Esophagus (tissue), 2 donors: ENCODE results near the gene HTR3C. TPM values are rescaled to one million over a fixed set of nuclear protein-coding genes. Genes with fewer than 3 reads are reported as not detected.
"Not testable (repeated sequence)": the region's sequence is repeated elsewhere in the genome, so short reads cannot be mapped to it uniquely, and the experiment has no call there.

Source experiments
- H3K27ac ChIP-seq, 2 donors: one replicate each; pipeline ENCODE4 v1.5.1; 2013; ENCODE audit warnings: low read depth in 2 of 2, mild to moderate bottlenecking in 2 of 2, inconsistent platforms in 1 of 2, low read length in 1 of 2, moderate library complexity in 1 of 2
- H3K27me3 ChIP-seq, 2 donors: one replicate each; pipeline ENCODE4 v1.6.1; 2013; ENCODE audit warnings: low read length in 2 of 2, control low read depth in 1 of 2, mild to moderate bottlenecking in 1 of 2; ENCODE audit not compliant: insufficient read depth in 2 of 2, control insufficient read depth in 1 of 2
- H3K36me3 ChIP-seq, 2 donors: one replicate each; pipeline ENCODE4 v1.6.1; 2013; ENCODE audit warnings: low read length in 1 of 2; ENCODE audit not compliant: control insufficient read depth in 2 of 2, insufficient read depth in 2 of 2
- H3K4me1 ChIP-seq, 2 donors: one replicate each; pipeline ENCODE4 v1.6.1; 2013; ENCODE audit warnings: low read length in 1 of 2; ENCODE audit not compliant: control insufficient read depth in 2 of 2, insufficient read depth in 2 of 2
- H3K4me3 ChIP-seq, 2 donors: one replicate each; pipeline ENCODE4 v1.5.1; 2013; ENCODE audit warnings: low read length in 2 of 2, mild to moderate bottlenecking in 2 of 2, low read depth in 1 of 2, moderate library complexity in 1 of 2
- H3K9me3 ChIP-seq, 2 donors: one replicate each; pipeline ENCODE4 v1.6.1; 2013; ENCODE audit warnings: mild to moderate bottlenecking in 2 of 2, low read depth in 1 of 2, low read length in 1 of 2, moderate library complexity in 1 of 2; ENCODE audit not compliant: control insufficient read depth in 2 of 2, insufficient read depth in 1 of 2
- WGBS, 2 donors: extraction: QIAGEN DNeasy Blood & Tissue Kit; methylation state at CpG; one replicate each; pipeline ENCODE4 v1.1.7; 2013; 5-methylcytosine and 5-hydroxymethylcytosine counted together
- polyA plus RNA-seq, 2 donors: library from polyadenylated mRNA; stranded (reverse); fragments of 200-250 nt; gene quantifications; one replicate each; pipeline ENCODE4 v1.2.3, GENCODE V29; 2013
- donor health status: healthy with polysubstance abuse.
- donor health status: Bipolar disorder and iron deficiency.

HTR3C gene
- polyA plus RNA-seq, 2 donors, result not detected

- Histone ChIP-seq H3K9me3 (no peaks in the 10 kb centered on the region), H3K36me3 (peaks cover 0 to 3% of the 10 kb centered on the region in 2 donors), H3K4me1 (no peaks in the 10 kb centered on the region), H3K4me3 (peak overlapping the region in 1 of 2 donors; percentile 29), H3K27ac (no peak overlapping the region), H3K27me3 (no peaks in the 10 kb centered on the region)
- 61 to 70% methylated on average over 10 of the region's 10 CpGs for WGBS, 2 donors
These were observed 37.3 kb upstream of the HTR3C start for GRCh38 chr3:184015381-184016019.

GRCh38 chr3:184016169-184016570, 36.7 kb upstream of the HTR3C start:
- 46 to 59% methylated on average over 5 of the region's 5 CpGs for WGBS, 2 donors
- Histone ChIP-seq H3K27ac (peak overlapping the region in 1 of 2 donors; percentile 7), H3K27me3 (no peaks in the 10 kb centered on the region), H3K36me3 (no peaks in the 10 kb centered on the region), H3K4me3 (peak overlapping the region in 1 of 2 donors; percentile 94), H3K4me1 (no peaks in the 10 kb centered on the region), H3K9me3 (no peaks in the 10 kb centered on the region)

- Histone ChIP-seq H3K27me3 (no peaks in the 10 kb centered on the region), H3K4me1 (no peaks in the 10 kb centered on the region), H3K4me3 (peak overlapping the region; percentile 87 to 94), H3K9me3 (no peaks in the 10 kb centered on the region), H3K36me3 (no peaks in the 10 kb centered on the region), H3K27ac (peak overlapping the region; percentile 69 to 73)
- WGBS, 2 donors, result 5 to 12% methylated on average over 57 of the region's 57 CpGs
These were observed 35.8 kb upstream of the HTR3C start for GRCh38 chr3:184016811-184017671.

- Histone ChIP-seq H3K4me3 (peak within 1 kb of the TSS; percentile 87 to 94), H3K36me3 (no peaks in the 10 kb centered on the region), H3K27ac (peak within 1 kb of the TSS; percentile 69 to 75), H3K9me3 (no peaks in the 10 kb centered on the region), H3K27me3 (no peaks in the 10 kb centered on the region), H3K4me1 (no peaks in the 10 kb centered on the region)
- 0% methylated on average over 55 of the region's 55 CpGs for WGBS, 2 donors
These were observed 35.0 kb upstream of the HTR3C start, which contains the start of gene ABCC5 for GRCh38 chr3:184017672-184018423. Gene ABCC5, minus strand, starts transcription at chr3:184017884. Its CDS starts 3,492 bp downstream, at chr3:184014392.

- Histone ChIP-seq H3K9me3 (no peaks in the 10 kb centered on the region), H3K27me3 (no peaks in the 10 kb centered on the region), H3K4me1 (no peaks in the 10 kb centered on the region), H3K27ac (peak overlapping the region in 1 of 2 donors; percentile 60), H3K36me3 (no peaks in the 10 kb centered on the region), H3K4me3 (peak overlapping the region; percentile 87 to 94)
- WGBS, 2 donors, result 89 to 90% methylated on average over 21 of the region's 21 CpGs
These were observed 34.3 kb upstream of the HTR3C start for GRCh38 chr3:184018424-184018973.

- WGBS, 2 donors, result 49 to 65% methylated on average over 7 of the region's 7 CpGs
- Histone ChIP-seq H3K9me3 (no peaks in the 10 kb centered on the region), H3K4me1 (peaks cover 0 to 5% of the 10 kb centered on the region in 2 donors), H3K27me3 (no peaks in the 10 kb centered on the region), H3K27ac (no peak overlapping the region), H3K36me3 (no peaks in the 10 kb centered on the region), H3K4me3 (no peak overlapping the region)
These were observed 30.5 kb upstream of the HTR3C start for GRCh38 chr3:184022323-184022722.

GRCh38 chr3:184025256-184025655, 27.6 kb upstream of the HTR3C start:
- 61 to 73% methylated on average over 5 of the region's 5 CpGs for WGBS, 2 donors
- H3K27ac ChIP-seq, result not testable (repeated sequence)

GRCh38 chr3:184028275-184028890, 24.5 kb upstream of the HTR3C start:
- not testable (repeated sequence) for H3K9me3 ChIP-seq, H3K4me1 ChIP-seq, H3K27me3 ChIP-seq, H3K4me3 ChIP-seq, H3K27ac ChIP-seq, H3K36me3 ChIP-seq
- WGBS, 2 donors, result 67 to 89% methylated on average over 1 of the region's 1 CpG

More at GRCh38 chr3:184025256-184025655, 27.6 kb upstream of the HTR3C start:
- not testable (repeated sequence) for H3K27me3 ChIP-seq, H3K9me3 ChIP-seq, H3K4me3 ChIP-seq, H3K36me3 ChIP-seq, H3K4me1 ChIP-seq

GRCh38 chr3:184029443-184029842, 23.4 kb upstream of the HTR3C start:
- Histone ChIP-seq H3K27ac (no peak overlapping the region), H3K4me1 (peaks cover 0 to 5% of the 10 kb centered on the region in 2 donors), H3K4me3 (no peak overlapping the region), H3K36me3 (no peaks in the 10 kb centered on the region), H3K27me3 (no peaks in the 10 kb centered on the region), H3K9me3 (no peaks in the 10 kb centered on the region)
- whole genome bisulfite sequencing, 2 donors, result 58 to 67% methylated on average over 2 of the region's 2 CpGs
